ENCODE measurements around the gene MEN1.

GRCh38 chr11:64767344-64768299, 42.7 kb downstream of the MEN1 start:
- no peak for TF ChIP-seq POLR2A (IDR thresholded peaks at IDR 0.05)
- peak; percentile 54 to 84 (median 81) for TF ChIP-seq CTCF (IDR thresholded peaks at IDR 0.05 in 8 of 11, conservative IDR thresholded peaks at IDR 0.05 in 3 of 11)
- peak; percentile 60 to 72 (median 71) for TF ChIP-seq POLR2AphosphoS5 (IDR thresholded peaks at IDR 0.05)

All from spleen (tissue), 7 donors.